ENCODE results near the gene ZXDC.
A peak's percentile ranks its signal among the peaks of the same experiment; 100 is the strongest.

The ZXDC gene

GRCh38 chr3:126389112-126389793 is 86.4 kb downstream of the ZXDC start:
- Mint-ChIP-seq H3K27ac (ENCODE audit: low read depth) (no peak overlapping the region), H3K4me3 (peak overlapping the region; percentile 8)

More at GRCh38 chr3:126389112-126389793, 86.4 kb downstream of the ZXDC start:
- no peaks in the 10 kb centered on the region for H3K9me3 Mint-ChIP-seq
- ATAC-seq (replicated peaks; ENCODE audit: extremely low read depth, poor library complexity, severe bottlenecking) = no peak
- no peaks in the 10 kb centered on the region for H3K4me1 Mint-ChIP-seq
- H3K27me3 Mint-ChIP-seq = peaks cover 89% of the 10 kb centered on the region
- no peak for DNase-seq (ENCODE audit: low spot score in 2 of 2)
- no peaks in the 10 kb centered on the region for H3K36me3 Mint-ChIP-seq (ENCODE audit: insufficient read depth)
